ENCODE measurements around the gene AHRR. TPM values are rescaled to one million over a fixed set of nuclear protein-coding genes. Genes with fewer than 3 reads are reported as not detected.

The AHRR gene
- total and polyA plus RNA-seq, 9 of the 15 experiments (the other 6 are each of a cell fraction or from before 2014, with no cell fraction given): 0.06 to 1.6 (median 0.75) TPM; not detected in 1

DNA sequence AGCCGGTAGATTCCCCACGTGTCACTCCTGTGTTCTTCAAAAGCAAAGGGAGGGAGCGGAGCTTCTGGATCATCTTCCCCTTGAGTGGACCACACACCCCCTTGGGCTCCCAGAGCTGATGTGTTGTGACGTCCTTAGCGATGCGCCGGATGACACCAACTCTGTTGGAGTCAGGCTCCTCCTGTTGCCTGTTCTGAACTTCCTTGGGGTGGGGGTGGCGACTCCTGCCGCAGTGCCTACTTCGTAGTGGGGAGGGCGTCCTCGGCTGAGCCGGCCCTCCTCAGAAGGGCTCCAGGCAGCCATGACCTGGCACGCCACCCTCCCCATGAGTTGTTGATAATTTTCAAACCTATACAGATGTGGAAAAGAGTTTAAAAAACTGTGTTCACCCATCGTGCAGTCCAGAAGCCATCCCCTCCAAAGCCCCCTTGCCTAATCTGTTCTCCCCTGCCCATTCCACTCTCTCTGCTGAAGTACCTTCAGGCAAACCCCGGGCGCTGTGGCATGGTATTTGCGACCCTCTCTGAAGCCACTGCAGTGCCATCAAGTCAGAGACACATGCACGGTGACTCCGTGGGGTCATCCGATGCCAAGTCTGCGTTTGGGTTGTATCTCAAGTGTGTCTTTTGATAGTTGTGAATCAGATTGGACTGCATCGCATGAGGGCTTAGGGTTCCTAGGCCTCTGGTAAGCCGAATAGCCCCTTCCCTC, 138.2 kb downstream of the AHRR start (continued):
- TF ChIP-seq SRSF3 (IDR thresholded peaks at IDR 0.05; ENCODE audit: insufficient read depth, low read length) (no peak), NCOA6 (IDR thresholded peaks at IDR 0.05) (no peak), PPARD (CRISPR knock-in tag; IDR thresholded peaks at IDR 0.05) (no peak), RNF2 (IDR thresholded peaks at IDR 0.05) (no peak)

DNA sequence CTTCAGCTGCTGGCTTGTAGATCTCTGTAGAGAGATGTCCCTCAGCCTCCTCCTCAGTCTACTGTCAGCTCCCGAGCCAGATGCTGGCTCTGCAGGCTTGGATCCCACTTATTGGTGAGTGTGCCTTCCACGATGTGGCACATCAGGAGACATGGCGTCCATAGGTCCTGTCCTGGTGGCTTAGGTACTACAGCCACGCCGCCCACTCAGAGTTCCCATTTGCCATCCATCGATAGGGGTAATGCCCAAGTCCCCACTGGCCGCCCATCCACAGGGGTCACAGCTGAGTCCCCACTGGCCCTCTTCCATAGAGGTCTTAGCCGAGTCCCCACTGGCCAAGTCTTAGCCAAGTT, 138.7 kb downstream of the AHRR start:
- 93% methylated on average over 8 of the region's 8 CpGs for WGBS (ENCODE audit: insufficient coverage, low coverage, missing lambda C conversion rate)
- TF ChIP-seq, protein P1, sequence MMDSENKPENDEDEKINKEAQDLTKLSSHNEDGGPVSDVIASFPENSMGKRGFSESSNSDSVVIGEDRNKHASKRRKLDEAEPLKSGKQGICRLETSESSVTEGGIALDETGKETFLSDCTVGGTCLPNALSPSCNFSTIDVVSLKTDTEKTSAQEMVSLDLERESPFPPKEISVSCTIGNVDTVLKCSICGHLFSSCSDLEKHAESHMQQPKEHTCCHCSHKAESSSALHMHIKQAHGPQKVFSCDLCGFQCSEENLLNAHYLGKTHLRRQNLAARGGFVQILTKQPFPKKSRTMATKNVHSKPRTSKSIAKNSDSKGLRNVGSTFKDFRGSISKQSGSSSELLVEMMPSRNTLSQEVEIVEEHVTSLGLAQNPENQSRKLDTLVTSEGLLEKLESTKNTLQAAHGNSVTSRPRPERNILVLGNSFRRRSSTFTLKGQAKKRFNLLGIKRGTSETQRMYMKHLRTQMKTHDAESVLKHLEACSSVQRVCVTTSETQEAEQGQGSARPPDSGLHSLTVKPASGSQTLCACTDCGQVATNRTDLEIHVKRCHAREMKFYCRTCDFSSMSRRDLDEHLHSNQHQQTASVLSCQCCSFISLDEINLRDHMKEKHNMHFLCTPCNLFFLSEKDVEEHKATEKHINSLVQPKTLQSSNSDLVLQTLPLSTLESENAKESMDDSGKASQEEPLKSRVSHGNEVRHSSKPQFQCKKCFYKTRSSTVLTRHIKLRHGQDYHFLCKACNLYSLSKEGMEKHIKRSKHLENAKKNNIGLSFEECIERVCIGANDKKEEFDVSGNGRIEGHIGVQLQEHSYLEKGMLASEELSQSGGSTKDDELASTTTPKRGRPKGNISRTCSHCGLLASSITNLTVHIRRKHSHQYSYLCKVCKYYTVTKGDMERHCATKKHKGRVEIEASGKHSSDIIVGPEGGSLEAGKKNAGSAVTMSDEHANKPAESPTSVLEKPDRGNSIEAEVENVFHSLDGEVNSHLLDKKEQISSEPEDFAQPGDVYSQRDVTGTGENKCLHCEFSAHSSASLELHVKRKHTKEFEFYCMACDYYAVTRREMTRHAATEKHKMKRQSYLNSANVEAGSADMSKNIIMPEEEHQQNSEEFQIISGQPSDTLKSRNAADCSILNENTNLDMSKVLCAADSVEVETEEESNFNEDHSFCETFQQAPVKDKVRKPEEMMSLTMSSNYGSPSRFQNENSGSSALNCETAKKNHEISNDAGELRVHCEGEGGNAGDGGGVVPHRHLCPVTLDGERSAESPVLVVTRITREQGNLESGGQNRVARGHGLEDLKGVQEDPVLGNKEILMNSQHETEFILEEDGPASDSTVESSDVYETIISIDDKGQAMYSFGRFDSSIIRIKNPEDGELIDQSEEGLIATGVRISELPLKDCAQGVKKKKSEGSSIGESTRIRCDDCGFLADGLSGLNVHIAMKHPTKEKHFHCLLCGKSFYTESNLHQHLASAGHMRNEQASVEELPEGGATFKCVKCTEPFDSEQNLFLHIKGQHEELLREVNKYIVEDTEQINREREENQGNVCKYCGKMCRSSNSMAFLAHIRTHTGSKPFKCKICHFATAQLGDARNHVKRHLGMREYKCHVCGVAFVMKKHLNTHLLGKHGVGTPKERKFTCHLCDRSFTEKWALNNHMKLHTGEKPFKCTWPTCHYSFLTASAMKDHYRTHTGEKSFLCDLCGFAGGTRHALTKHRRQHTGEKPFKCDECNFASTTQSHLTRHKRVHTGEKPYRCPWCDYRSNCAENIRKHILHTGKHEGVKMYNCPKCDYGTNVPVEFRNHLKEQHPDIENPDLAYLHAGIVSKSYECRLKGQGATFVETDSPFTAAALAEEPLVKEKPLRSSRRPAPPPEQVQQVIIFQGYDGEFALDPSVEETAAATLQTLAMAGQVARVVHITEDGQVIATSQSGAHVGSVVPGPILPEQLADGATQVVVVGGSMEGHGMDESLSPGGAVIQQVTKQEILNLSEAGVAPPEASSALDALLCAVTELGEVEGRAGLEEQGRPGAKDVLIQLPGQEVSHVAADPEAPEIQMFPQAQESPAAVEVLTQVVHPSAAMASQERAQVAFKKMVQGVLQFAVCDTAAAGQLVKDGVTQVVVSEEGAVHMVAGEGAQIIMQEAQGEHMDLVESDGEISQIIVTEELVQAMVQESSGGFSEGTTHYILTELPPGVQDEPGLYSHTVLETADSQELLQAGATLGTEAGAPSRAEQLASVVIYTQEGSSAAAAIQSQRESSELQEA (IDR thresholded peaks at IDR 0.05; ENCODE audit: low read depth): no peak
- TF ChIP-seq MAZ (CRISPR knock-in tag; conservative IDR thresholded peaks at IDR 0.05 in 1 of 2, IDR thresholded peaks at IDR 0.05 in 1 of 2): no peak
- TF ChIP-seq, protein P2, sequence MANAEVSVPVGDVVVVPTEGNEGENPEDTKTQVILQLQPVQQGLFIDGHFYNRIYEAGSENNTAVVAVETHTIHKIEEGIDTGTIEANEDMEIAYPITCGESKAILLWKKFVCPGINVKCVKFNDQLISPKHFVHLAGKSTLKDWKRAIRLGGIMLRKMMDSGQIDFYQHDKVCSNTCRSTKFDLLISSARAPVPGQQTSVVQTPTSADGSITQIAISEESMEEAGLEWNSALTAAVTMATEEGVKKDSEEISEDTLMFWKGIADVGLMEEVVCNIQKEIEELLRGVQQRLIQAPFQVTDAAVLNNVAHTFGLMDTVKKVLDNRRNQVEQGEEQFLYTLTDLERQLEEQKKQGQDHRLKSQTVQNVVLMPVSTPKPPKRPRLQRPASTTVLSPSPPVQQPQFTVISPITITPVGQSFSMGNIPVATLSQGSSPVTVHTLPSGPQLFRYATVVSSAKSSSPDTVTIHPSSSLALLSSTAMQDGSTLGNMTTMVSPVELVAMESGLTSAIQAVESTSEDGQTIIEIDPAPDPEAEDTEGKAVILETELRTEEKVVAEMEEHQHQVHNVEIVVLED (CRISPR knock-in tag; IDR thresholded peaks at IDR 0.05): no peak
- TF ChIP-seq SMAD3 (CRISPR knock-in tag; conservative IDR thresholded peaks at IDR 0.05): no peak
- TF ChIP-seq XRCC5 (IDR thresholded peaks at IDR 0.05; ENCODE audit: low read depth, low read length): no peak
- TF ChIP-seq GABPA (tag; conservative IDR thresholded peaks at IDR 0.05; ENCODE audit: low read depth): no peak

More for the DNA sequence above, 138.7 kb downstream of the AHRR start:
- BruUV-seq (replicated peaks): no TSS peak
- H3K9ac ChIP-seq (ENCODE audit: insufficient read depth in 1 of 2, low read depth in 2 of 2, low read length in 2 of 2): no peak overlapping the region
- ChIA-PET CTCF (ENCODE audit: low intra/inter-chr PET ratio) (no interaction called here), POLR2A (no interaction called here)
- no peak overlapping the region for H3K4me3 ChIP-seq
- no peak overlapping the region for H2AFZ ChIP-seq (ENCODE audit: low read depth, low read length)
- FAIRE-seq (no peak), ATAC-seq (no peak), DNase-seq (ENCODE audit: extremely low read depth in 1 of 4, low spot score in 3 of 4) (no peak)
- peaks cover under 1% of the 10 kb centered on the region; the same call in 1 of the 3 replicates for H3K79me2 ChIP-seq (ENCODE audit: control insufficient read depth, insufficient read depth, low read length)
- peaks cover 0 to 19% of the 10 kb centered on the region in 2 experiments; a peak in 1 of 5 replicates for H3K4me1 ChIP-seq (replicated peaks in 1 of 2; ENCODE audit: control insufficient read depth in 2 of 2, insufficient read depth in 2 of 2, low read length in 2 of 2)
- no peaks in the 10 kb centered on the region for H3K9me3 ChIP-seq (replicated peaks; ENCODE audit: control insufficient read depth, insufficient read depth, low read depth, low read length)
- H4K20me1 ChIP-seq (replicated peaks; ENCODE audit: control insufficient read depth, insufficient read depth, low read length): no peaks in the 10 kb centered on the region
- no peak overlapping the region for H3K27ac ChIP-seq (ENCODE audit: extremely low read depth, low read depth, low read length)
- H3K36me3 ChIP-seq (ENCODE audit: control insufficient read depth, insufficient read depth, low read length): peaks cover 81% of the 10 kb centered on the region; the same call in 2 of the 3 replicates
- no peak overlapping the region for H3K4me2 ChIP-seq (ENCODE audit: insufficient read depth, low read length)
- intact Hi-C loops (cut with micrococcal nuclease) (no loop called here), in situ Hi-C loops (cut with MboI) (no loop called here)
- no peaks in the 10 kb centered on the region for H3K9me1 ChIP-seq (ENCODE audit: control insufficient read depth, insufficient read depth, low read length)
- H3K27me3 ChIP-seq (ENCODE audit: control insufficient read depth in 2 of 2, insufficient read depth in 2 of 2, low read length in 2 of 2): no peaks in the 10 kb centered on the region
